Measurements from ENCODE around the gene NPY1R.
A peak's percentile ranks its signal among the peaks of the same experiment; 100 is the strongest.

NPY1R gene

DNA sequence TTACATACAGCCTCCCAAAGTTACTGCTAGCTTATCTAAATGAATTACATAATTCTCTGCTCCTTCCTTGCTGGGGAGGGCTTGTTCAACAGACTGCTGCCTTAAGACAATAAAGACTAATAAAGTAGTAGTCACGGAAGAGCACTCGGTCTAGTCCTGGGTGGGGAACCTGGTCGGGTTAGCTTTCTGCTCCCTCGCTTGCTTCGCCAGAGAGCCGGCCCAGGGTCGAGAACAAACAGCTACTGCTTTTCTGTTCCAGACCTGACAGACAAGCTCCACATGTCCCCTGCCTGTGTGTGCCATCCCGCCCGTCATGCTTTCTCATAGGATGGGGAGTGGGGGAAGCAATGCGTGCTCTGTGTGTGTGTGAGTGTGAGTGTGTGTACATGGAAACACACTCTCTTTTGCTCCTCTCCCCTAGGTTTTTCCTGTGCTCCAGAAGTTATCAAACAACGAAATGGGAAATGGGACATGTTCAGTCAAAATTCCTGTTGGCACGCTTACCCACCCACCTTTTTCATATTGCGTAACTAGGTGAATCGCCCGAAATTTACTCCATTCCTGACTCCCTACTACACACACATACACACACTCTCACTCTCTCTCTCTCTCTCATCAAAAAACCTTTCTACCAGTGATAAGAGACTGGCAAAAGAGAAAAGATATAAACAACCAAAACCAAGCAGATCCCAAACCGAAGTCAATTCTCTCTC, 1.3 kb downstream of the NPY1R start:
- Histone ChIP-seq H3K4me3 (ENCODE audit: low read length) (peak overlapping the region; percentile 75), H3K36me3 (ENCODE audit: insufficient read depth, low read length) (no peaks in the 10 kb centered on the region), H2AFZ (ENCODE audit: low read depth, low read length) (peak overlapping the region; percentile 98), H3K4me1 (ENCODE audit: insufficient read depth, low read length) (peaks cover 8% of the 10 kb centered on the region), H3K27me3 (ENCODE audit: insufficient read depth, low read length) (peaks cover 16% of the 10 kb centered on the region), H3K9me3 (ENCODE audit: low read length) (no peaks in the 10 kb centered on the region)

DNA sequence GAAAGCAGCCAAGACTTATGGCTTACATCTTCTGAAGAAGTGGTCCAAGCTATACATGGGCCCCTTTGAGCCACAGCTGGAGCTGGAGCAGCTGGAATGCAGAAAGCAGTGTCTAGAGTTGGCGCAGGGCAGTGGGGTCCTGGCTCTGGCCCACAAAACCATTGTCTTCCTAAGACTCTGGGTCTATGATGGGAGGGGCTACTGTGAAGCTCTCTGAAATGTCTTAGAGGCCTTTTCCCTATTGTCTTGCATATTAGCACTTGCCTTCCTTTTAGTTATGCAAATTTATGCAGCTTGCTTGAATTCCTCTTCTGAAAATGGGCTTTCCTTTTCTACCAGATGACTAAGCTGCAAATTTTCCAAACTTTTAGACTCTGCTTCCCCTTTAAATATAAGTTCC, 15.3 kb downstream of the NPY1R start:
- no peaks in the 10 kb centered on the region for H3K4me1 ChIP-seq (ENCODE audit: insufficient read depth, low read length)
- H3K9me3 ChIP-seq (ENCODE audit: low read length) = peaks cover 2% of the 10 kb centered on the region
- H2AFZ ChIP-seq (ENCODE audit: low read depth, low read length) = no peak overlapping the region
- no peaks in the 10 kb centered on the region for H3K27me3 ChIP-seq (ENCODE audit: insufficient read depth, low read length)
- H3K36me3 ChIP-seq (ENCODE audit: insufficient read depth, low read length) = no peaks in the 10 kb centered on the region
- H3K4me3 ChIP-seq (ENCODE audit: low read length) = no peak overlapping the region

DNA sequence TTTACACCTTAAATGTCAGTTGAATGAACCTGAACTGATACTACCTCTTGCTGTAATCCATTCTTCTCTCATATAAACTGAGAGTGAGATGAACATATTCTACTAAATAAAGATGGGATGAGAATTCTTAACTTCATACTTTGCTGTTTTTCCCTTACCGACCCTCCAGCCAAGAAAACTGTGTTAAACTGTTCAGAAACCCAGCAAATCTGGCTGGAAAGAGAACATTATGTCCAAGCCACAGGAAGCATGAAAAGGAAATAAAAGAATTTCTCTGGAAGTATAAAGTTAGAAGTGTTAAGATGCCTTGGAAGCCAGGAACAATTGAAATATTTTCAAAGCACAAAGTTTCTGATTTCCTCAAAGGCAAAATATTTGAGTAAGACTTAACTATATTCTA, 22.9 kb downstream of the NPY1R start:
- Histone ChIP-seq H3K4me1 (ENCODE audit: insufficient read depth, low read length) (no peaks in the 10 kb centered on the region), H3K9me3 (ENCODE audit: low read length) (no peaks in the 10 kb centered on the region), H3K36me3 (ENCODE audit: insufficient read depth, low read length) (no peaks in the 10 kb centered on the region), H3K27me3 (ENCODE audit: insufficient read depth, low read length) (no peaks in the 10 kb centered on the region), H2AFZ (ENCODE audit: low read depth, low read length) (no peak overlapping the region), H3K4me3 (ENCODE audit: low read length) (no peak overlapping the region)

DNA sequence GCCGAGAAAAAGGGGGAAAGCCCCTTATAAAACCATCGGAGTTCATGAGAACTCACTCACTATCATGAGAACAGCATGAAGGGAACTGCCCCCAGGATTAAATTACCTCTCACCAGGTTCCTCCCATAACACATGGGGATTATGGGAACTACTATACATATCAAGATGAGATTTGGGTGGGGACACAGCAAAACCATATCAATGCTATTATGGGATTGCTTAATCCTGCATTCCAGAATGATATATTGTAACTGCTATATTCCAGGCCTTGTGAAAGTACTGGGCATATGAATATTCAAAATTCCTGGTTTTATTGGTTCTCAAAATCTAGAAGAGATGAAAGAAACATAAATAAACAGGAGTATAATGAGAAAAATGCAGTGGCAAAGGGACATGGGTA, 29.3 kb downstream of the NPY1R start:
- Histone ChIP-seq H3K4me1 (ENCODE audit: insufficient read depth, low read length) (no peaks in the 10 kb centered on the region), H3K36me3 (ENCODE audit: insufficient read depth, low read length) (no peaks in the 10 kb centered on the region), H3K27me3 (ENCODE audit: insufficient read depth, low read length) (no peaks in the 10 kb centered on the region), H2AFZ (ENCODE audit: low read depth, low read length) (no peak overlapping the region), H3K4me3 (ENCODE audit: low read length) (no peak overlapping the region), H3K9me3 (ENCODE audit: low read length) (no peaks in the 10 kb centered on the region)

DNA sequence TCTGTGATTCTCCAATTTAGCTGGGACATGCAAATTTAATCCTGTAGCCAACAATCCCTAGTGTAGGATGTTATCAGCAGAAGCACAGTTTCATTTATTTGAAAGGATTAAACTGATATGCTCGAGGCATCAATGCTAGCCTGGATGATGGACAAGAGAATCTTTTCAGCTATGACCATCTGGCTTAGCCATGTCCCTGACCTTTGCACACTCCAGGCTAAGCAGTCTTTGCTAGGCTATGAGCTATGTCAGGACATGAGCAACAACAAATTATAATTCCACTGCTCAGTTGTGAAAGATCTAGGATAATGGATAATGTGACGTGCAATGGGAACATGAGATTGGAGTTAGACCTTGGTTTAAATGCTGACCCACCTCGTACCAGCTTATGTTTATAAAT, 32.0 kb downstream of the NPY1R start:
- H3K4me3 ChIP-seq (ENCODE audit: low read length) = no peak overlapping the region
- H2AFZ ChIP-seq (ENCODE audit: low read depth, low read length) = peak overlapping the region; percentile 17
- no peaks in the 10 kb centered on the region for H3K27me3 ChIP-seq (ENCODE audit: insufficient read depth, low read length)
- H3K36me3 ChIP-seq (ENCODE audit: insufficient read depth, low read length) = no peaks in the 10 kb centered on the region
- H3K9me3 ChIP-seq (ENCODE audit: low read length) = no peaks in the 10 kb centered on the region
- H3K4me1 ChIP-seq (ENCODE audit: insufficient read depth, low read length) = no peaks in the 10 kb centered on the region

DNA sequence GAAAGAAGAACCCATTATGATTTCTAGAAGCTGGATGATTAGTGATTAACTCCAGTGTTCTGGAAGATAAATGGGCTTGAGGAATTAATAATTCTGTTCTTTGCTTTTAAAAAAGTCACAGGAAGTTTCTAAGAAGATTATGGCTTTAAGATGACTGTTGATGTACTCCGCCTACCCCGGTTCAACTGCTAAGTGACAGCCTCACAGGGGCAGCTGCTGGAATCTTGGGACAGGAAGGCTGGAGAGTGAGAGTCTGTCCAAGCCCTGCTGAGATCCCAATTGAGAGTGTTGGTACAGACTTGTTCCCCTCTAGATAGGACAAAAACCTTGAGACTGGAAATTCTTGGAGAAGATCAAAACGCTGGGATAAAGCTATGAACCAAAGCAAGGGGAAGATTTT, 37.3 kb downstream of the NPY1R start:
- no peaks in the 10 kb centered on the region for H3K9me3 ChIP-seq (ENCODE audit: low read length)
- H3K4me3 ChIP-seq (ENCODE audit: low read length) = no peak overlapping the region
- H3K36me3 ChIP-seq (ENCODE audit: insufficient read depth, low read length) = no peaks in the 10 kb centered on the region
- H3K4me1 ChIP-seq (ENCODE audit: insufficient read depth, low read length) = no peaks in the 10 kb centered on the region
- H2AFZ ChIP-seq (ENCODE audit: low read depth, low read length) = no peak overlapping the region
- no peaks in the 10 kb centered on the region for H3K27me3 ChIP-seq (ENCODE audit: insufficient read depth, low read length)

DNA sequence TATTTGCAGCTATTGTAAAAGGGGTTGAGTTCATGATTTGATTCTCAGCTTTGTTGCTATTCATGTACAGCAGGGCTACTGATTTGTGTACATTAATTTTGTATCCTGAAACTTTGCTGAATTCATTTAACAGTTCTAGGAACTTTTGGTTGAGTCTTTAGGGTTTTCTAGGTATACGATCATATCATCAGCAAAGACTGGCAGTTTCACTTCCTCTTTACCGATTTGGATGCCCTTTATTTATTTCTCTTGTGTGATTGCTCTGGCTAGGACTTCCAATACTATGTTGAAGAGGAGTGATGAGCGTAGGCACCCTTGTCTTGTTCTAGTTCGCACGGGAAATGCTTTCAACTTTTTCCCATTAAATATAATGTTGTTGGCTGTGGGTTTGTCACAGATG, 48.1 kb downstream of the NPY1R start:
- Histone ChIP-seq H3K36me3 (ENCODE audit: insufficient read depth, low read length) (no peaks in the 10 kb centered on the region), H3K4me1 (ENCODE audit: insufficient read depth, low read length) (no peaks in the 10 kb centered on the region), H3K27me3 (ENCODE audit: insufficient read depth, low read length) (no peaks in the 10 kb centered on the region), H3K9me3 (ENCODE audit: low read length) (no peaks in the 10 kb centered on the region), H3K4me3 (ENCODE audit: low read length) (no peak overlapping the region), H2AFZ (ENCODE audit: low read depth, low read length) (no peak overlapping the region)

DNA sequence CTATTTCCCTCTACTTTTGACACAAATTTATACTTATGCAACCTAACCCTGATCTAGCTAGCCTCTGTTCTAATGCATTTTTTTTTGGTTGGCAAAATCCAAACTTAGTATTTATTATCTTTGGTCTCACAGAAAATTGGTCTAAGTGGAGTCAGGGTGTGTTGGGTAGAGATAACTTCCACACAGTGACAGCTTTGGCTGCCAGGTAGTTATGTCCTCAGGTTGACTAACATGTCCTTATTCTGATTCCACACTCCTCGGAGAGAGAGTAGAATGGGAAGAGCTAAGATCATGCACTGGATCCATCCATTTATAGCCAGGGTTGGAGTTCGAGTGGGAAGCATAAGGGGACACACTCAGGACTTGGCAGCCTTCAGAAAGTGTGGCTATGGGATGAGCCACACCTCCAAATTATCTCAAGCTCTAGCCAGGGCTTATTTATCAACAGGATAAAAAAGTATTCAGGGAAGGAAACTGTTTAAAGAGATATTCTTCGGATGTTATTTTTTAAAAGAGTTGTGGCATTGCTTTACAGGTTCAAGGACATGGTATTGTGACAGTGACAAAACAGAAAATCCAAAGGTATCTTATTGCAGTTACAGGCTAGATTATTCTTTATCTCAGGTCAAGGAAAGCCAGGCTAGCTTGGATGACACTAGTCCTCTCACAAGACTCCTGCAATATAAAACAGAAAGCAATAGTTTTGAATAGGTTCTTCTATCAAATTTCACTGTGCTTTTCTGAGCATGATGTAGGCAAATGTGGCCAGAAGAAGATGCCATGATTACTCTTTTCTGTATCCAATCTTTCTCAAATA, 51.5 kb downstream of the NPY1R start:
- H2AFZ ChIP-seq (ENCODE audit: low read depth, low read length) = no peak overlapping the region
- no peaks in the 10 kb centered on the region for H3K4me1 ChIP-seq (ENCODE audit: insufficient read depth, low read length)
- no peaks in the 10 kb centered on the region for H3K27me3 ChIP-seq (ENCODE audit: insufficient read depth, low read length)
- no peaks in the 10 kb centered on the region for H3K9me3 ChIP-seq (ENCODE audit: low read length)
- no peak overlapping the region for H3K4me3 ChIP-seq (ENCODE audit: low read length)
- H3K36me3 ChIP-seq (ENCODE audit: insufficient read depth, low read length) = no peaks in the 10 kb centered on the region

DNA sequence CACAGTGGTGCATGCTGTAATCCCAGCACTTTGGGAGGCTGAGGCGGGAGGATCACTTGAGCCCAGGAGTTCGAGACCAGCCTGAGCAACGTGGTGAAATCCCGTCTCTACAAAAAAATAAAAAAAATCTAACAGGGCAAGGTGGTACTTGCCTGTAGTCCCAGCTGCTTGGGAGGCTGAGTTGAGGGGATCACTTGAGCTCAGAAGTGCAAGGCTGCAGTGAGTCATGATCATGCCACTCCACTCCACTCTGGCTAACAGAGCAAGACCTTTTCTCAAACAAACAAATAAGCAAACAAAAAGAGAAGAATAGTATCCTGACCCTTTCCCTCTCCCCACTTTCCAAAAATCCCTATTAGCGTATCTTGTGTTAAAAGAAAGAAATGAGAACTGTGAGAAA, 52.7 kb downstream of the NPY1R start:
- H3K36me3 ChIP-seq (ENCODE audit: insufficient read depth, low read length) = no peaks in the 10 kb centered on the region
- H3K4me1 ChIP-seq (ENCODE audit: insufficient read depth, low read length) = no peaks in the 10 kb centered on the region
- no peaks in the 10 kb centered on the region for H3K9me3 ChIP-seq (ENCODE audit: low read length)
- H3K27me3 ChIP-seq (ENCODE audit: insufficient read depth, low read length) = no peaks in the 10 kb centered on the region
- H2AFZ ChIP-seq (ENCODE audit: low read depth, low read length) = no peak overlapping the region
- H3K4me3 ChIP-seq (ENCODE audit: low read length) = no peak overlapping the region

DNA sequence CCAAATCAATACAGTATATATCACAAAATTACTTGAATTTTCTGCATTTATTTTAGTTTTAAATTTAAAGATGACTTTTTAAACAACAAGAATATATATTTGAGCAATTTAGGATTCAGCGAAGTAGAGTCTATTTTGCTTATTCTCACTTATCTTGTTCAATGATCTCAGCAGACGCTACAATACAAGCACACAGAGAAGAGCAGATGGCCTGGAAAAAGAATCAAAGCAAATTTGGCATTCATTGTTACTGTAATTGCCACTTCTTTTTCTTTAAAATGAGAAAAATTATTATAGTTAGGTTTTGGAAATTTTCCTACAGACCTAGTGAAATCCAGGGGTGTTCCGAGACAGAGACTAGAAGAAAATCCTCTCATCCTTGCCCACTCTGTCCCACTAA, 57.5 kb downstream of the NPY1R start:
- Histone ChIP-seq H2AFZ (ENCODE audit: low read depth, low read length) (no peak overlapping the region), H3K4me3 (ENCODE audit: low read length) (no peak overlapping the region), H3K4me1 (ENCODE audit: insufficient read depth, low read length) (no peaks in the 10 kb centered on the region), H3K36me3 (ENCODE audit: insufficient read depth, low read length) (no peaks in the 10 kb centered on the region), H3K27me3 (ENCODE audit: insufficient read depth, low read length) (no peaks in the 10 kb centered on the region), H3K9me3 (ENCODE audit: low read length) (no peaks in the 10 kb centered on the region)

Data from neuron (in vitro differentiated cells).